SK-N-SH treated with all-trans-retinoic acid at 6 μM for 48 hours (cell line): ENCODE measurements around the gene SNX17.
"Not testable (repeated sequence)": the region's sequence is repeated elsewhere in the genome, so short reads cannot be mapped to it uniquely, and the experiment has no call there.

Experiments
- ATAC-seq: fragments of 200-7000 bp; cut with Tn5 transposase; 3 replicates; pipeline ENCODE4 v1.9.1; 2020; ENCODE audit warnings: mild to moderate bottlenecking, moderate library complexity
- ARNTL ChIP-seq: fragments of 450-650 bp; formaldehyde crosslinking; IDR thresholded peaks from 2 replicates; pipeline ENCODE4 v1.5.0; 2020; ENCODE audit warnings: low read depth, mild to moderate bottlenecking, moderate library complexity, borderline replicate concordance
- GLIS3 ChIP-seq: fragments of 250-450 bp; sonication (Bioruptor Pico); IDR thresholded peaks from 2 replicates; pipeline ENCODE4 v1.5.0; 2020; ENCODE audit warnings: mild to moderate bottlenecking, moderate library complexity
- ISL1 ChIP-seq: fragments of 250-450 bp; sonication (Bioruptor Pico); IDR thresholded peaks from 2 replicates; pipeline ENCODE4 v2.1.2; 2022; ENCODE audit warnings: mild to moderate bottlenecking, moderate library complexity
- SNAI2 ChIP-seq: fragments of 250-450 bp; sonication (Bioruptor Pico); IDR thresholded peaks from 2 replicates; pipeline ENCODE4 v1.5.0; 2020; ENCODE audit warnings: mild to moderate bottlenecking, moderate library complexity
- TCF4 ChIP-seq: fragments of 250-450 bp; sonication (Bioruptor Pico); IDR thresholded peaks from 2 replicates; pipeline ENCODE4 v1.8.0; 2021; ENCODE audit warnings: mild to moderate bottlenecking, moderate library complexity, borderline replicate concordance
- TSHZ2 ChIP-seq: fragments of 250-450 bp; sonication (Bioruptor Pico); IDR thresholded peaks from 2 replicates; pipeline ENCODE4 v1.5.0; 2020; ENCODE audit warnings: mild to moderate bottlenecking, moderate library complexity
- ZFP3 ChIP-seq: fragments of 250-450 bp; sonication (Bioruptor Pico); IDR thresholded peaks from 2 replicates; pipeline ENCODE4 v1.5.0; 2020; ENCODE audit warnings: mild to moderate bottlenecking, moderate library complexity
- ZNF565 ChIP-seq: fragments of 450-650 bp; formaldehyde crosslinking; conservative IDR thresholded peaks from 2 replicates; pipeline ENCODE4 v1.5.0; 2020; ENCODE audit warnings: low read depth, mild to moderate bottlenecking, moderate library complexity
- ZNF8 ChIP-seq: fragments of 450-650 bp; formaldehyde crosslinking; IDR thresholded peaks from 2 replicates; pipeline ENCODE4 v1.5.0; 2020; ENCODE audit warnings: mild to moderate bottlenecking, moderate library complexity
- TF ChIP-seq, protein P1 (sequence below): fragments of 250-450 bp; sonication (Bioruptor Pico); IDR thresholded peaks from 2 replicates; pipeline ENCODE4 v1.8.0; 2021; ENCODE audit warnings: low read depth, mild to moderate bottlenecking, moderate library complexity, borderline replicate concordance

SNX17 gene

GRCh38 chr2:27421660-27422250 is 51.3 kb downstream of the SNX17 start:
- no peak for ATAC-seq

GRCh38 chr2:27422958-27423357 is 52.5 kb downstream of the SNX17 start:
- ATAC-seq, result no peak
- no peak for TF ChIP-seq ZFP3 (CRISPR knock-in tag)
- TF ChIP-seq ZNF8 (CRISPR knock-in tag), result no peak
- TF ChIP-seq, all 23 proteins: peak for 0

More at GRCh38 chr2:27421660-27422250, 51.3 kb downstream of the SNX17 start:
- no peak for TF ChIP-seq SNAI2 (CRISPR knock-in tag)
- no peak for TF ChIP-seq ISL1 (CRISPR knock-in tag)
- no peak for TF ChIP-seq GLIS3 (CRISPR knock-in tag)
- TF ChIP-seq TSHZ2 (CRISPR knock-in tag), result no peak
- TF ChIP-seq TCF4 (CRISPR knock-in tag), result no peak
- TF ChIP-seq ZNF565, result no peak
- TF ChIP-seq, protein P1, sequence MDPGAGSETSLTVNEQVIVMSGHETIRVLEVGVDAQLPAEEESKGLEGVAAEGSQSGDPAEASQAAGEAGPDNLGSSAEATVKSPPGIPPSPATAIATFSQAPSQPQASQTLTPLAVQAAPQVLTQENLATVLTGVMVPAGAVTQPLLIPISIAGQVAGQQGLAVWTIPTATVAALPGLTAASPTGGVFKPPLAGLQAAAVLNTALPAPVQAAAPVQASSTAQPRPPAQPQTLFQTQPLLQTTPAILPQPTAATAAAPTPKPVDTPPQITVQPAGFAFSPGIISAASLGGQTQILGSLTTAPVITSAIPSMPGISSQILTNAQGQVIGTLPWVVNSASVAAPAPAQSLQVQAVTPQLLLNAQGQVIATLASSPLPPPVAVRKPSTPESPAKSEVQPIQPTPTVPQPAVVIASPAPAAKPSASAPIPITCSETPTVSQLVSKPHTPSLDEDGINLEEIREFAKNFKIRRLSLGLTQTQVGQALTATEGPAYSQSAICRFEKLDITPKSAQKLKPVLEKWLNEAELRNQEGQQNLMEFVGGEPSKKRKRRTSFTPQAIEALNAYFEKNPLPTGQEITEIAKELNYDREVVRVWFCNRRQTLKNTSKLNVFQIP, result no peak
- TF ChIP-seq ARNTL (CRISPR knock-in tag), result no peak
- TF ChIP-seq, all 23 proteins: peak for 0

DNA sequence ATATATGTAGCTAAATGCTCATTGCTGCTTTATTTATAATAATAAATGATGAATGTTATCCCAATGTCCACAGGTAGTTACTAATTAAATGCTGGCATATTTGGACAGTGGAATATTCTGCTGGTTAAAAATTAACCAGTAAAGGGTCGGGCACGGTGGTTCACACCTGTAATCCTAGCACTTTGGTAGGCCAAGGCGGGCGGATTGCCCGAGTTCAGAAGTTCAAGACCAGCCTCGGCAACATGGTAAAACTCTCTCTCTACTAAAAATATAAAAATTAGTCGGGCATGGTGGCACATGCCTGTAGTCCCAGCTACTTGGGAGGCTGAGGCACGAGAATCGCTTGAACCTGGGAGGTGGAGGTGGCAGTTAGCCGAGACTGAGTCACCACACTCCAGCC is 54.6 kb downstream of the SNX17 start:
- not testable (repeated sequence) for ATAC-seq
